GM12875 (cell line): Measurements from ENCODE around the gene IREB2.

Experiments used
- H3K4me3 ChIP-seq: one replicate; pipeline ENCODE4 v1.5.1; 2011; ENCODE audit warnings: low read depth, low read length, control low read depth
- CTCF ChIP-seq: IDR thresholded peaks from 2 replicates; pipeline ENCODE4 v1.5.1; 2011; ENCODE audit warnings: low read depth, mild to moderate bottlenecking, control low read depth, inconsistent platforms, low read length, moderate library complexity, borderline replicate concordance; ENCODE audit not compliant: insufficient read depth

The IREB2 gene

DNA sequence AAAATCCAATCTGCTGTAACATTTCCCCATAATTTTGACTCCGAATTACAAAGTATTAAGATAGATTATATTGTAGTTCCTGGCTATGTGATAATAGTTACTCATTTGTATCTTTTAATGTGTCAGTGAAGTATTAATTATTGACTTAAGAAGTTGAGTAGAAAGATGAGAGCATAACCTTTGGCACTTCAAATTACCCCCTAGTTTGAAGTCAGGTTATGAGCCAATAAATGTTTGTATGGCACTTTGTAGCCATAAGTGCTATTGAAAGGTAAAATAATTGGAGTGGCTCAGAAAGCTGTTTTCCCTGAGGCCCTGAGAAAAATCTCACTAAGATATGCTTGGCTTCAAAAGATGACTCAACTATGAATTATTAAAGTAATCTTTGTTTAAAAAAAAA, 31.0 kb downstream of the IREB2 start:
- no peak overlapping the region for H3K4me3 ChIP-seq
- no peak for TF ChIP-seq CTCF

DNA sequence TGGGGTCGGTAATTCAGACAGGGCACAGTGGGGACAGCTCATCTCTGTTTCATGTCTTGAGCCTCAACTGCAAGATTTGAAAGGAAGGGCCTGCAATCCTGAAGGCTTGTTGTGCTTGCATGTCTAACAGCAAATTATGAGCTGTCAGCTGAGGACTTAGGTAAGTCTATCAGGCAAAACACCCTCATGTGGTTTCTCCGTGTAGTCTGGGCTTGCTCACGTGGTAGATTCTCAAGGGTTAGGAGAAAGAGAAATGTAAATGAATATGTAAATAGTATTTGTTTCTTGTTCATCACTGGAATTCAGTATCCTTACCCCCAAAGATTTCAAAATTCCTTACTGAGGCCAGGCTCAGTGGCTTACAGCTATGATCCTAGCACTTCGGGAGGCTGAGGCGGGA, 39.3 kb downstream of the IREB2 start:
- TF ChIP-seq CTCF: no peak
- H3K4me3 ChIP-seq: no peak overlapping the region

DNA sequence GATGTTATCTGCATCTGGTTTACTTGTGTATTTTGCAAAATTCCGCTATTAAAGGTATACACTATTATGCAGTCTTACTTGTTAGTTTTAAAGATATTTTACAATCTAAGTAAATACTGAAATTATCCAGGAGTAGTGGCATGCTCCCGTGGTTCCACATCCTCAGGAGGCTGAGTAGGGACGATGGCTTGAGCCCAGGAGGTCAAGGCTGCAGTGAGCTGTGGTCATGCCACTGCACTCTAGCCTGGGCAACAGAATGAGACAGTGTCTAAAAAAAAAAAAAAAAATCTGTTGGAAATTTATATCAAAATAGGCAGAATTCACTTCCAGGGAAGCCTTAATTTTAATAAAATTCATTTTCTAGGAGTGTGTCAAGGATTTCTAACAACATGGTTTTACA, 41.6 kb downstream of the IREB2 start:
- H3K4me3 ChIP-seq: no peak overlapping the region
- no peak for TF ChIP-seq CTCF

DNA sequence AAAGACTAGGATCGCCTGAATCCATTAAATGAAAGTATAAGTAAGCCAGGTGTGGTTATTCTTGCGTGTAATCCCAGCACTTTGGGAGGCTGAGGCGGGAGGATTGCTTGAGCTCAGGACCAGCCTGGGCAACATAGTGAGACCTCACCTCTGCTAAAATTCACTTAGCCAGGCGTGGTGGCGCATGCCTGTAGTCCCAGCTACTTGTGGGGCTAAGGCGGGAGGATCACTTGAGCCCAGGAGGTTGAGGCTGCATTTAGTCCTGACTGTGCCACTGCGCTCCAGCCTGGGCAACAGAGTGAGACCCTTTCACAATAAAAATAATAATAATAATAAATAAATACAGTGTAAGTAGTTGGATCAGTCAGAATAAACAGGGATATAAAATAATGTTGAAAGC, 43.9 kb downstream of the IREB2 start:
- no peak overlapping the region for H3K4me3 ChIP-seq
- TF ChIP-seq CTCF: no peak

- no peak overlapping the region for H3K4me3 ChIP-seq
- no peak for TF ChIP-seq CTCF
Measured at GRCh38 chr15:78492872-78493271, 54.9 kb downstream of the IREB2 start.

DNA sequence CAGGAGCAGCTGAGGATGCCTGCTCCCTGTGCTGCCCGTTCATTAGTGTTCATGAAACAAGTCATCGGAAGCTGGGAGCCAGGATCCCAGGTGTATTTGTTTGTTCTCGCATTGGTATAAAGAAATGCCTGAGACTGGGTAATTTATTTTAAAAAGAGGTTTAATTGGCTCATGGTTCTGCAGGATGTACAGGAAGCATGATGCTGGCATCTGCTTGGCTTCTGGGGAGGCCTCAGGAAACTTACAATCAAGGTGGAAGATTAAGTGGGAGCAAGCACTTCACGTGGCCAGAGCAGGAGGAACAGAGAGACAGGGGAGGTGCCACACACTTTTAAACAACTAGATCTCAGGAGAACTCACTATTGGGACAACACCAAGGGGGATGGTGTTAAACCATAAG, 63.8 kb downstream of the IREB2 start:
- no peak overlapping the region for H3K4me3 ChIP-seq
- TF ChIP-seq CTCF: no peak

- TF ChIP-seq CTCF: no peak
- H3K4me3 ChIP-seq: no peak overlapping the region
Measured at GRCh38 chr15:78502641-78503040, 64.6 kb downstream of the IREB2 start.
